ENCODE data around the gene ATOSA. TPM values are rescaled to one million over a fixed set of nuclear protein-coding genes. Genes with fewer than 3 reads are reported as not detected.

The ATOSA gene
- total and polyA plus RNA-seq, 9 donors: 16.1 to 25.4 (median 19.4) TPM

DNA sequence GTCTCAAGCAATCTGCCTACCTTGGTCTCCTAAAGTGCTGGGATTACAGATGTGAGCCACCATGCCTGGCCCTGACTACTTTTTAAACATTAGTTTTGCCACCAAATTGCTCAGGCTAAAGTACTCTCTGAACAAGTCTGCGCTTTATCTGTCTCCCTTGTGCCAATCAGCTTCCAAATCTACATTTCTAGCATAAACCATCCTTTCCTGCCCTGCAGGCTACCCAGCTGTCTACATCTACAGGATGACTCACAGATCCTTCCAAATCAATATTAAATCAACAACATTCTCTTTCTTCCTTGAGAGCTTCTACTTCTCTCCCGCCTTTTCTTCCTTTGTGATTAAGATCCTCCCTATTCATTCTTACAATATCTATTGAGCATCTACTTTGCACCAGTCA lies 16.0 kb upstream of the ATOSA start:
- H3K4me1 ChIP-seq (ENCODE audit: control insufficient read depth, insufficient read depth, low read length): no peaks in the 10 kb centered on the region
- no peak overlapping the region for H3K27ac ChIP-seq (ENCODE audit: low read length)
- H3K9me3 ChIP-seq (replicated peaks; ENCODE audit: control insufficient read depth, low read depth, low read length): no peaks in the 10 kb centered on the region
- peaks cover 4% of the 10 kb centered on the region for H3K27me3 ChIP-seq (ENCODE audit: control insufficient read depth, insufficient read depth, low read length)
- H3K36me3 ChIP-seq (ENCODE audit: control insufficient read depth, insufficient read depth, low read length): no peaks in the 10 kb centered on the region
- H3K4me3 ChIP-seq (ENCODE audit: low read length): no peak overlapping the region
- no peak for DNase-seq
- 100% methylated on average over 2 of the region's 2 CpGs for WGBS (ENCODE audit: insufficient coverage)

GRCh38 chr15:52689562-52689961 lies 10.4 kb upstream of the ATOSA start:
- no peak for DNase-seq
- Histone ChIP-seq H3K9me3 (replicated peaks; ENCODE audit: control insufficient read depth, low read depth, low read length) (no peaks in the 10 kb centered on the region), H3K4me3 (ENCODE audit: low read length) (no peak overlapping the region), H3K27me3 (ENCODE audit: control insufficient read depth, insufficient read depth, low read length) (peaks cover 7% of the 10 kb centered on the region), H3K36me3 (ENCODE audit: control insufficient read depth, insufficient read depth, low read length) (no peaks in the 10 kb centered on the region), H3K27ac (ENCODE audit: low read length) (no peak overlapping the region), H3K4me1 (ENCODE audit: control insufficient read depth, insufficient read depth, low read length) (no peaks in the 10 kb centered on the region)
- WGBS (ENCODE audit: insufficient coverage): 83% methylated on average over 1 of the region's 1 CpG

DNA sequence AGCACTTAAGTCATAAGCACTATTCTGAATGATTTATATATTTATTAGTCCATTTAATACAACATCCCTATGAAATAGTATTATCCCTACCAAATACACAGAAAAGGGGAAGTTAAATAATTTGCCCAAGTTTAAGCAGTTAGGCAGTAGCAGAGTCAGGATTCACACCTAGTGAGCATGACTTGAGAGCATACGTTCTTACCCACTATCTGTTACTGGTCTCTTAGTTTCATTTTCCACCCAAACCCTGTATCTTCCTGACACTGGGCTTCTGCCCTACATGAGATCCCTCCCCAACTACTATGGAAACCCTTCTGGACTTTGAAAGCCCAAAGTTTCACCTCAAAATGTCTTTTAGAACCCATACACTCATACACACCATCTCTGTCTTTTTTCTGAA lies 4.4 kb upstream of the ATOSA start:
- 46% methylated on average over 1 of the region's 1 CpG for WGBS (ENCODE audit: insufficient coverage)
- Histone ChIP-seq H3K27me3 (ENCODE audit: control insufficient read depth, insufficient read depth, low read length) (peaks cover 3% of the 10 kb centered on the region), H3K9me3 (replicated peaks; ENCODE audit: control insufficient read depth, low read depth, low read length) (no peaks in the 10 kb centered on the region), H3K4me1 (ENCODE audit: control insufficient read depth, insufficient read depth, low read length) (peaks cover 3% of the 10 kb centered on the region), H3K27ac (ENCODE audit: low read length) (no peak overlapping the region), H3K4me3 (ENCODE audit: low read length) (no peak overlapping the region), H3K36me3 (ENCODE audit: control insufficient read depth, insufficient read depth, low read length) (no peaks in the 10 kb centered on the region)
- no peak for DNase-seq

DNA sequence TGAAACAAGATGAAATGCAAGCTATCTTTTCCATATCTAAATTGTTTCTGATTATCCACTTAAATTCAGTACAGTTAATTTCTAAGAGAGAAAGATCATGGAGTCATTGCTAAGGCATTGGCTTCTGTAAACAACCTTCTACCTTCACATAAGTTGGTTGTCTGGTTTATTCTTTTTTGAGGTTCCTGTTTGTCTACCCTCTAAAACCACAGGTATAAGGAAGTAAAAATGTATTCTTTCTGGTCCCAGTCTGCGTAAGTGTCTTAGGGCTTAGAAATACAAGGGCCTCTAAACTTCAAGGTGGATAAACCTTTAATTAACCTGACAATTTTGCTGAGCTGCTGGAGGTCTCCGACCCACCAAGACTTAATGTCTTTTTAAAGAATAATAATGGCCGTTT lies 3.6 kb upstream of the ATOSA start:
- H3K27ac ChIP-seq (ENCODE audit: low read length): no peak overlapping the region
- peaks cover 7% of the 10 kb centered on the region for H3K4me1 ChIP-seq (ENCODE audit: control insufficient read depth, insufficient read depth, low read length)
- no peak for DNase-seq
- no peaks in the 10 kb centered on the region for H3K36me3 ChIP-seq (ENCODE audit: control insufficient read depth, insufficient read depth, low read length)
- no CpG with 5 or more reads among the region's 3 CpGs for WGBS (ENCODE audit: insufficient coverage)
- no peaks in the 10 kb centered on the region for H3K9me3 ChIP-seq (replicated peaks; ENCODE audit: control insufficient read depth, low read depth, low read length)
- peaks cover 3% of the 10 kb centered on the region for H3K27me3 ChIP-seq (ENCODE audit: control insufficient read depth, insufficient read depth, low read length)
- H3K4me3 ChIP-seq (ENCODE audit: low read length): no peak overlapping the region

GRCh38 chr15:52682200-52682599 lies 3.0 kb upstream of the ATOSA start:
- Histone ChIP-seq H3K9me3 (replicated peaks; ENCODE audit: control insufficient read depth, low read depth, low read length) (no peaks in the 10 kb centered on the region), H3K36me3 (ENCODE audit: control insufficient read depth, insufficient read depth, low read length) (no peaks in the 10 kb centered on the region), H3K27ac (ENCODE audit: low read length) (no peak overlapping the region), H3K27me3 (ENCODE audit: control insufficient read depth, insufficient read depth, low read length) (peaks cover 3% of the 10 kb centered on the region), H3K4me1 (ENCODE audit: control insufficient read depth, insufficient read depth, low read length) (peaks cover 8% of the 10 kb centered on the region), H3K4me3 (ENCODE audit: low read length) (no peak overlapping the region)
- DNase-seq: no peak

DNA sequence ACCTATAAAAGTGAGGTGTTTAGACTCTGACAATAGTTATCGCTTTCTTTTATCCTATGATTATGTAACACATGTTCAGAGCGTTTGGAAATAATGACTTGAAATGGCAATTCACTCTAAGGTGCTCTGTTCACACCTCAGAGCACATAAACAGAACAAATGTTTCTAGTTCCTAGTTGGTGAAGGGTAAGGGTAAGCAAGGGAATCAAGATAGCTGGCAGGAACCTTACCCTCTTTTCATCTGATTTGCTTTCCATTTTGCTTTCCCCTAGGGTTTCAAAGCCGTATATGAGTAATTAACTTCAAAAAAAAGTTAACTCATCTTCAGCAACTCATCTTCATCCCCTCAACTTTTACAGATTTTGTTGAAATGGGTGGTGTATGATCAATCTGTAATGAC lies 2.3 kb upstream of the ATOSA start:
- H3K4me3 ChIP-seq (ENCODE audit: low read length): no peak overlapping the region
- no peak for DNase-seq
- no peak overlapping the region for H3K27ac ChIP-seq (ENCODE audit: low read length)

GRCh38 chr15:52680761-52681160 lies 1.6 kb upstream of the ATOSA start:
- Histone ChIP-seq H3K9me3 (replicated peaks; ENCODE audit: control insufficient read depth, low read depth, low read length) (no peaks in the 10 kb centered on the region), H3K4me3 (ENCODE audit: low read length) (no peak overlapping the region), H3K27me3 (ENCODE audit: control insufficient read depth, insufficient read depth, low read length) (peaks cover 3% of the 10 kb centered on the region), H3K27ac (ENCODE audit: low read length) (no peak overlapping the region), H3K36me3 (ENCODE audit: control insufficient read depth, insufficient read depth, low read length) (no peaks in the 10 kb centered on the region), H3K4me1 (ENCODE audit: control insufficient read depth, insufficient read depth, low read length) (peaks cover 8% of the 10 kb centered on the region)
- peak; percentile 11 for DNase-seq

More for the DNA sequence above, 2.3 kb upstream of the ATOSA start:
- H3K4me1 ChIP-seq (ENCODE audit: control insufficient read depth, insufficient read depth, low read length): peaks cover 8% of the 10 kb centered on the region
- no peaks in the 10 kb centered on the region for H3K36me3 ChIP-seq (ENCODE audit: control insufficient read depth, insufficient read depth, low read length)
- H3K9me3 ChIP-seq (replicated peaks; ENCODE audit: control insufficient read depth, low read depth, low read length): no peaks in the 10 kb centered on the region
- WGBS (ENCODE audit: insufficient coverage): no CpG with 5 or more reads among the region's 3 CpGs
- peaks cover 3% of the 10 kb centered on the region for H3K27me3 ChIP-seq (ENCODE audit: control insufficient read depth, insufficient read depth, low read length)

DNA sequence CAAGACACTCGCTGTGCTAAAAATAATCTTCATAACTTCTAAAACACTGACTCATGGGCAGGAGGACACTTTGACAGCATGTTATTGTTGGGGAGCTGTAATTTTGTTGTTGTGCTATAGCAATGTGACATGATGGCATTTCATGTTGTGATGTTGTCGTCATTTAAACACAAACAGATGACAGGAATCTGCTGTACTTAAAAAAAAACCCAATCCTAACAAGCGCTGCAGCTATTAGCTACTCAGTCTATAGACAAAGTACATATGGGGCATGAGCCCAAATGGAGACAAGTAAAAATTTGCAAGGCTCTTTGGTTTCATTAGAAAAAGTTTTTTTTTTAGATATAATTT lies 828 bp upstream of the ATOSA start:
- peak; percentile 50 for DNase-seq
- Histone ChIP-seq H3K36me3 (ENCODE audit: control insufficient read depth, insufficient read depth, low read length) (peaks cover 4% of the 10 kb centered on the region), H3K27me3 (ENCODE audit: control insufficient read depth, insufficient read depth, low read length) (no peaks in the 10 kb centered on the region), H3K27ac (ENCODE audit: low read length) (peak overlapping the region; percentile 43), H3K9me3 (replicated peaks; ENCODE audit: control insufficient read depth, low read depth, low read length) (no peaks in the 10 kb centered on the region), H3K4me3 (ENCODE audit: low read length) (peak overlapping the region; percentile 93), H3K4me1 (ENCODE audit: control insufficient read depth, insufficient read depth, low read length) (peaks cover 8% of the 10 kb centered on the region)
- no CpG with 5 or more reads among the region's 3 CpGs for WGBS (ENCODE audit: insufficient coverage)

- no peaks in the 10 kb centered on the region for H3K27me3 ChIP-seq (ENCODE audit: control insufficient read depth, insufficient read depth, low read length)
- H3K4me3 ChIP-seq (ENCODE audit: low read length): peak overlapping the region; percentile 93
- DNase-seq: peak; percentile 87
- WGBS (ENCODE audit: insufficient coverage): under 1% methylated on average over 70 of the region's 70 CpGs
- no peaks in the 10 kb centered on the region for H3K9me3 ChIP-seq (replicated peaks; ENCODE audit: control insufficient read depth, low read depth, low read length)
- peaks cover 8% of the 10 kb centered on the region for H3K4me1 ChIP-seq (ENCODE audit: control insufficient read depth, insufficient read depth, low read length)
- H3K36me3 ChIP-seq (ENCODE audit: control insufficient read depth, insufficient read depth, low read length): peaks cover 7% of the 10 kb centered on the region
- peak overlapping the region; percentile 95 for H3K27ac ChIP-seq (ENCODE audit: low read length)
Measured at GRCh38 chr15:52678468-52679231, 538 bp downstream of the ATOSA start.

GRCh38 chr15:52677593-52678467 lies 1.4 kb downstream of the ATOSA start:
- Histone ChIP-seq H3K4me1 (ENCODE audit: control insufficient read depth, insufficient read depth, low read length) (peaks cover 8% of the 10 kb centered on the region), H3K27me3 (ENCODE audit: control insufficient read depth, insufficient read depth, low read length) (no peaks in the 10 kb centered on the region), H3K36me3 (ENCODE audit: control insufficient read depth, insufficient read depth, low read length) (peaks cover 7% of the 10 kb centered on the region), H3K27ac (ENCODE audit: low read length) (peak overlapping the region; percentile 95), H3K4me3 (ENCODE audit: low read length) (peak overlapping the region; percentile 93), H3K9me3 (replicated peaks; ENCODE audit: control insufficient read depth, low read depth, low read length) (no peaks in the 10 kb centered on the region)
- DNase-seq: peak; percentile 86
- 2% methylated on average over 14 of the region's 16 CpGs for WGBS (ENCODE audit: insufficient coverage)
